ENCODE data around the gene GMIP.

DNA sequence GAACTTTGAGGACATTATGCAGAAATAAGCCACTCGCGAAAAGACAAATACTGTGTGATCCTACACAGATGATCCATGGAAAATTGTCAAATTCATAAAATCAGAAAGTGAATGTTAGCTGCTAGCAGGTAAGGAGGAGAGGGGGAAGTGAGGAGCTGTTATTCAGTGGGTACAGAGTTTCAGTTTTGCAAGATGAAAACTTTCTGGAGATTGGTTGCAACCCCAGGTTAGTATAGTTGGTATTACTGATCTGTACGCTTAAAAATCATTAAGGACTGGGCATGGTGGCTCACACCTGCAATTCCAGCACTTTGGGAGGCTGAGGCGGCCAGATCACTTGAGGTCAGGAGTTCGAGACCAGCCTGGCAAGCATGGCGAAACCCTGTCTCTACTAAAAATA, 43.1 kb upstream of the GMIP start:
- TF ChIP-seq YY1 (IDR thresholded peaks at IDR 0.05; ENCODE audit: insufficient read depth, insufficient read length) (no peak), ZNF274 (IDR thresholded peaks at IDR 0.05; ENCODE audit: low read depth, low read length) (no peak), SUZ12 (IDR thresholded peaks at IDR 0.05; ENCODE audit: extremely low read depth, insufficient read depth, insufficient read length) (no peak)

All from NT2/D1 (cell line).